Ishikawa (cell line): ENCODE measurements around the gene UBE2M.

ENCODE experiments used
- CEBPB ChIP-seq: IDR thresholded peaks from 2 replicates; pipeline ENCODE4 v1.6.1; 2012
- EGR1 ChIP-seq: IDR thresholded peaks from 2 replicates; pipeline ENCODE4 v1.6.1; 2012
- EP300 ChIP-seq: IDR thresholded peaks from 2 replicates; pipeline ENCODE4 v1.6.1; 2012; ENCODE audit warnings: borderline replicate concordance
- MAX ChIP-seq: IDR thresholded peaks from 2 replicates; pipeline ENCODE4 v1.6.1; 2012
- NFIC ChIP-seq: IDR thresholded peaks from 2 replicates; pipeline ENCODE4 v1.6.1; 2012
- RAD21 ChIP-seq: IDR thresholded peaks from 2 replicates; pipeline ENCODE4 v1.6.1; 2012; ENCODE audit warnings: low read depth
- REST ChIP-seq: IDR thresholded peaks from 2 replicates; pipeline ENCODE4 v1.6.1; 2012; ENCODE audit warnings: low read depth, mild to moderate bottlenecking
- TAF1 ChIP-seq: IDR thresholded peaks from 2 replicates; pipeline ENCODE4 v1.6.1; 2012; ENCODE audit warnings: low read depth, mild to moderate bottlenecking
- TCF12 ChIP-seq: IDR thresholded peaks from 2 replicates; pipeline ENCODE4 v1.6.1; 2012; ENCODE audit warnings: low read depth
- YY1 ChIP-seq: IDR thresholded peaks from 2 replicates; pipeline ENCODE4 v1.6.1; 2012; ENCODE audit warnings: low read depth
- TF ChIP-seq, protein P1 (sequence below): IDR thresholded peaks from 2 replicates; pipeline ENCODE4 v1.6.1; 2012

GRCh38 chr19:58571575-58571947, 13.2 kb upstream of the UBE2M start:
- TF ChIP-seq REST (no peak), RAD21 (no peak), MAX (no peak), CEBPB (no peak), NFIC (no peak), TAF1 (no peak), YY1 (no peak), EP300 (no peak), TCF12 (no peak), EGR1 (no peak)
- TF ChIP-seq, protein P1, sequence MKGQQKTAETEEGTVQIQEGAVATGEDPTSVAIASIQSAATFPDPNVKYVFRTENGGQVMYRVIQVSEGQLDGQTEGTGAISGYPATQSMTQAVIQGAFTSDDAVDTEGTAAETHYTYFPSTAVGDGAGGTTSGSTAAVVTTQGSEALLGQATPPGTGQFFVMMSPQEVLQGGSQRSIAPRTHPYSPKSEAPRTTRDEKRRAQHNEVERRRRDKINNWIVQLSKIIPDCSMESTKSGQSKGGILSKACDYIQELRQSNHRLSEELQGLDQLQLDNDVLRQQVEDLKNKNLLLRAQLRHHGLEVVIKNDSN: no peak
